Measurements from ENCODE around the gene KRTAP2-4.
A peak's percentile ranks its signal among the peaks of the same experiment; 100 is the strongest.
"Not testable (repeated sequence)": the region's sequence is repeated elsewhere in the genome, so short reads cannot be mapped to it uniquely, and the experiment has no call there.

The KRTAP2-4 gene

DNA sequence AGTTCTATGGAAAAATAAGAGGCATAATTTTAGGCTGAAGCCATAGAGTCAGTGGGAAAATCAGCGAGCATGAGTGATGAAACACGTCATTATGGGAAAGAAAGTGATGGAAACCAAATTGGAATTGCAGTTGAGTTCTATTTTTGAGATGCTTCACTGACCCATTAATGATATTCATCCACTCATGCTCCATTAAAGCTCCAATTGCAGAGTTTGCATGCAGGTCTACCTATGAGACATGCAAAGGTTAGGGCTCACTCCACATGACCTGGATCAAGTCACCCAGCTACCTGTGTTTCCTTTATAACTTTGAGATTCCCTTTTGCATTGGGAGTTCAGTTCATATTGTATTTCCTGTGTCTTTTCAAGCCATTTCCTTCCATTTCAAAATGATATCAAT is 8.0 kb upstream of the KRTAP2-4 start:
- FAIRE-seq: no peak
- no peak for DNase-seq (ENCODE audit: extremely low spot score, insufficient read length, low read depth)

DNA sequence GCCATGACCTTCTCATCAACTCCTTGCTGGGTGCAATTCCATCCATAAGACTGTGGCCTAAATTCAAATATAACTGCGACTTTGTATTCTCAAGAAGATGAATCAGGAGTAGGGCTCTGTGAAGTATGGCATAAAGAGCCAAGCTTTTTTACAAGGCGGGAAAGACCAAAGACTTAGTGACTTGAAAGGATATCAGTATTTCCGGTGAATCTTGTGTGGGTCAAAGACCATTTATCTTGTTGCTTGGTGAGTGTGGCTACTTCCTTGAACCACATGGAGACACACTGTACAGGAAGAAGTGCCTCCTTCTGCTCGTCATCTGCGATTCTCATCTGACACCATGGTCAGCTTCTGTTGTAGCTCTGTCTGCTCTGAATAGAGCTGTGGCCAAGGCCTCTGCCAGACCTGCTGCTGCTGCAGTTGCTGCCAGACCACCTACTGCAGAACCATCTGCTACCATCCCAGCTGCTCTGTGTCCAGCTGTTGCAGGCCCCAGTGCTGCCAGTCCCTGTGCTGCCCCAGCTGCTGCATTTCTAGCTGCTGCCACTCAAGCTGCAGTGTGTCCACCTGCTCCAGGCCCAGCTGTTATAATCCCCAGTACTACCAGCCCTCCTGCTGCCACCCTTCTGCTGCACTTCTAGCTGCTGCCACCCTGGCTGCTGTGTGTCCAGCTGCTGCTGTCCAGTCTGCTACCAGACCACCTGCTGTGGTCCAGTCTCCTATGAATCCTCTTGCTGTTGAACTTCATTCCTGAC is 6.1 kb upstream of the KRTAP2-4 start:
- DNase-seq (ENCODE audit: extremely low spot score, insufficient read length, low read depth) (no peak), FAIRE-seq (no peak)

DNA sequence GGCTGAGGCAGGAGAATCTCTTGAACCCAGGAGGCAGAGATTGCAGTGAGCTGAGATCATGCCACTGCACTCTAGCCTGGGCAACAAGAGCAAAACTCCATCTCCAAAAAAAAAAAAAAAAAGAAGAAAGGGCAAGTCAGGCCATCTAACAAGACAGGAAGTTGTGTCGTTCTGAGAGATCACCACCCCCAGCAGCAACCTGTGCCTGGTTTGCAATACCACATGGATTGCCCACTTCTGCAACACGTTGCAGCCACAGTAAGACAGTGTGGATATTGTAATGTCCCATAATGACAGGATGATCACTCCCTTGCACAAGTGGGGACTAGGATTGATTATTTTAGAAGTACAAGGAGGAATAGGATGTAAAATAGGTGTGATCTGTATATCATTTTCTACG is 3.4 kb upstream of the KRTAP2-4 start:
- DNase-seq (ENCODE audit: extremely low spot score, insufficient read length, low read depth): no peak
- no peak for FAIRE-seq

DNA sequence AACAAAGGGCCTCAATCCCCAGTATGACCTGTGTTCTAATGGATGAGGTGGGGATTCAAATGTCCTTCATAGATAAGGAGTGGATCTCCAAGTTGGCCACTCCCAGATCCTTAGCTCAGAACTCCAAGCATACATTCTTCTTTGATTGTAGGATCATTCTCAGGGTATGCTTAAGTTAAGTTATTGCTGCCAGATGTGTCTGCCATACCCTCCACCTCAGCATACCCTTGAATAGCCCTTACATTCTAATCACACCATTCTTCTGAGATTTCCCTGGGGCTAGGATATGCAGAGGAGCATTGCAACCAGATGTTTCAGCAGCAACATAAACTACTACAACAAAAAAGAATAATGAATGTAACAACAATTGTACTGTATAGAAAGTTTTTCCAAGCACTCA is 1.6 kb upstream of the KRTAP2-4 start:
- FAIRE-seq: no peak
- DNase-seq (ENCODE audit: extremely low spot score, insufficient read length, low read depth): no peak

DNA sequence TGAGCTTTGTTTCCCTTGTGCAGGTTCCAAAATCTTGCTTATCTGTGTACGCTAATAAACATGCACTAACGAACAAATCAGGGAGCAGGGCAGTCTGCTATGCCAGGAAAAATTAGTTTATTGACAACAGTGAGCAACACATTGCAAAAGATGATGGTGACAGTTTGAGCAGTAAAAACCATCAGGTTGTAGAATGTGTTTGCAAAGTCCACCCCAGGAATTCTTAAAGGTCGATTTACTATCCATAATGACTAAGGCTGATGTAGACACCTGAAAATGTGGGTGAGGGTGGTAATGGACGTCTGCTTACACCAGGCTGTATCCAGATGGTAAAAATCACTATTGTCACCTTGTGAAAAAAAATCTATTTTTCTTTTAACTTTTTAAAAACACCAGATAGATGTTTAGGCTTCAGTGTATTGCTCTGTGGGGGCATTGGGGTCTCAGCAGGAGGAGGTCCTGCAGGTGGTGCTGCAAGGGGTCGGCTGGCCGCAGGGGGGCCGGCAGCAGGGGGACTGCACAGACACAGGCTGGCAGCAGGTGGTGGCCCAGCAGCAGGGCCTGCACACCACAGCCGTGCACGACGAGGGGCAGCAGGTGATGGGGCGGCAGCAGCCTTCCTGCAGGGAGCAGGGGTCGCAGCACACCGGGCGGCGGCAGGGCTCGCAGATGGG is 526 bp downstream of the KRTAP2-4 start:
- not testable (repeated sequence) for DNase-seq (ENCODE audit: extremely low spot score, insufficient read length, low read depth); FAIRE-seq

DNA sequence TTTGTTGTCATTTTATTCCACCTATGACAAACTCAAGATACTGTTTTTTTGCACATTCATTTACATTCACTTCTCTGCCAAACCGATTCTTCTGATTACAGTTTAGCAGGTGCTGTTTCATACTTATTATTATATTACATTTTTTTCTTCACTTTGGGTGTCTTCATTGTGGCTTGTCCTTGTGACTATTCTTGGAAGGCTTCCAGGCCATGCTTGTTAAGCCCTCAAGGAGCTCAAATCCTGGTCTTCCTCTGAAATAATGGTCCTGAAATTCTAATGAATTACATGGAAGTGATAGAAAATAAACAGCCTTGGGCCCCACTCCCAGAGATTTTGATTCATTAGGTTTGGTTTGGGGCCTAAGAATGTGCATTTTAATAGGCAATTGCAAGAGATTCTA is 1.4 kb downstream of the KRTAP2-4 start:
- DNase-seq (ENCODE audit: extremely low spot score, insufficient read length, low read depth) (no peak), FAIRE-seq (no peak)

DNA sequence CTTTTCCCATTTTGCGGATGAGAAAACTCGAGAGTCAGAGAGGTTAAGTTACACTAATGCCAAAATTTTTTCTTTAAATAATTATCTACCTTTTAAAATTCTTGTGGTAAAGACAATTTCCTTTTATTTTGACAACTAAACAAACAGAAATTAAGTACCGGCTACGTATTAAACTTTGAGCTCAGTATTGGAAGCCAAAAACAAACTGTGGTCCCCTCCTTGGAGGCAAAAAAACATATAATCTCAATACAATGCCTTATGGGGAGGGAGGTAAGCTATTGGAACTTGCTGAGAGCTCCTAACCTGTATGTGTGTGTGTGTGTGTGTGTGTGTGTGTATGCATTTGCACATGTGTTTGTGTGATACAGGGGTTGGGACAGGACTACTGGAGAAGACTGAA is 2.2 kb downstream of the KRTAP2-4 start:
- FAIRE-seq (no peak), DNase-seq (ENCODE audit: extremely low spot score, insufficient read length, low read depth) (no peak)

DNA sequence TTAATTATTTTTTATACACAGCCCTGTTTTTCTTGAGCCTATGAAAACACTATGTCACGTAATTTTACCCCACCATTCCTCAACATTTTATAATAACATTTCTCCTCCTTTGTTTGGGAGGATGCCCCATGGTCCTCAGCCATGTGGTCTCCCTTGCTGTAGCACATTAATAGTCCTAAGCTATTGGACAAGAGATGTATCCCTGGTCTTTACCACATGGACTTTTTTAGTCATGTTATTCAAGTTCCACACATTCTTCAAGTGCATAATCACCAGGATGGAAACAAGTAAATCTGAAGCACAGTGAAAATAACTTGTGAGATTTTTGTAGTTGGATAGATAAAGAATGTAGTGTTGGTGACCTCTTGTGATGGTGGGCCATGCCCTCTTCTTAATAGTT is 3.7 kb downstream of the KRTAP2-4 start:
- DNase-seq (ENCODE audit: extremely low spot score, insufficient read length, low read depth): no peak
- no peak for FAIRE-seq

DNA sequence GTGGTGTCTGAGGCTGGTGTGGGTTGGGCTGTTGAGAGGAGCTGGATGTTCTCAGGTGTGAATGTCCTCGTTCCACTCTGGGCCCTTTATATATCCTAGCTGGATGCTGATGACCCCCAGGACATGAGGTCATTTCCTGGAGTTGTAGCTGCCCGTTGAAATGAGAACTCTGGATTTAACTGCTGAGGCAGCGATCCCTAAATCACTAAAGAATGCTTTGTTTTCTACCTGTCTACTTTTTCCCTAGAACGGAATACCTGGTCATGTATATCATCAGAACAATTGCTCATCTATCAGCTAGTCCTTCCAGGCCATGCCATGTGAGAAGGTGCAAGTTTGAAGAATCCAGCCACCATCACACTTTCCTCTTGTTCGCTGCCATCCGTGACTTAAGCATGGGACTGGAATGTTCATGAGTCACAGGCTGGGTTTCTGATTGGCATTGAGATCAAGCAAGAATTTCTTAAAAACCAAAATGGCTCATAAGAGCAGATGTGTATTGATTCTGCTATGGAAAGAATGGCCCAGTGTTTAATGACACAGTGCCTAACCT is 5.6 kb downstream of the KRTAP2-4 start, which contains the start of gene KRTAP2-3:
KRTAP2-3 (minus strand) TSS at position 63 of the 553 bp plus-strand sequence. CDS start 64 bp downstream, outside the sequence.
- DNase-seq (ENCODE audit: extremely low spot score, insufficient read length, low read depth): no peak
- no peak for FAIRE-seq

DNA sequence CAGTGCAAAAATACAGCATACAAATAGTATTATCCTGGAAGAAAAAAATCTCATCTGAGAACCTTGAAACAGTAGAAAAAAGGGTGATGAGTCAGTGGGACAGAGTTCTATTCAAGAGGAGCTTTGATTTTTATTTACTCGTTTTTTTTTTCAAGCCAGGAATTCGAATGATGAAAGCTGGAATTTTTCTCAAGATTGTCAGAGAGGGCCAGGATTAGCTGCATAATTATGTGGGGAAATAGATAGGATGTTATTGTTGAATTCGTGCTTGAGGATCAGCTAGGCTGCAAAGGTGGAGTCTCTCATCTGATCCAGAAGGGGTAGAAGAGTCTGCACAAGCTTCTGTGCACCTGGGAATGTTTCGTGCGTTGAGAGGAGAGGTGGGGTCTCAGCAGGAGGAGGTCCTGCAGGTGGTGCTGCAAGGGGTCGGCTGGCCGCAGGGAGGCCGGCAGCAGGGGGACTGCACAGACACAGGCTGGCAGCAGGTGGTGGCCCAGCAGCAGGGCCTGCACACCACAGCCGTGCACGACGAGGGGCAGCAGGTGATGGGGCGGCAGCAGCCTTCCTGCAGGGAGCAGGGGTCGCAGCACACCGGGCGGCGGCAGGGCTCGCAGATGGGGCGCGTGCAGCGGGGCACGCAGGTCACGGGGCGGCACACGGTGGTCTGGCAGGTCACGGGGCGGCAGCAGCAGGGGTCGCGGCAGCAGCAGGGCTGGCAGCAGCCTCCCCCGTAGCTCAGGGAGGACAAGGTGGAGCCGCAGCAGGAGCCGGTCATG is 6.2 kb downstream of the KRTAP2-4 start:
- not testable (repeated sequence) for DNase-seq (ENCODE audit: extremely low spot score, insufficient read length, low read depth); FAIRE-seq

DNA sequence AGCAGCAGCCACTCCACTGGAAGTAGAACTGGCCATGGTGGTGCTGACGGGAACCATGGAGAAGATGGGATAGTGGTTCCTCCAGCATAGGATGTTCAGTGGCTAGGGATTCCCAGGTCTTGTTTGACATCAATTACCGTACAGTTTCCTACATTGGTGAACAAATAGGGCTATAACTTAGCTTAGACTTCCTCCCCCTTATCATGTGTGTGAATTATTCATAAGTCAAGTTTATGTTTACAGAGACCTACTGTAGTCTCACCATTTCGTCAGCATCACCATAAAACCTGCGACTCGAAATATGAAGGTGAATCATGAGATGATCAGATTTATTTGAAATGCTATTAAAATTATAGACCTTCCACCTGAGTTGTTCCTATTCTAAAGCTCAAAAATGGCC is 6.9 kb downstream of the KRTAP2-4 start:
- FAIRE-seq: no peak
- DNase-seq (ENCODE audit: extremely low spot score, insufficient read length, low read depth): no peak

DNA sequence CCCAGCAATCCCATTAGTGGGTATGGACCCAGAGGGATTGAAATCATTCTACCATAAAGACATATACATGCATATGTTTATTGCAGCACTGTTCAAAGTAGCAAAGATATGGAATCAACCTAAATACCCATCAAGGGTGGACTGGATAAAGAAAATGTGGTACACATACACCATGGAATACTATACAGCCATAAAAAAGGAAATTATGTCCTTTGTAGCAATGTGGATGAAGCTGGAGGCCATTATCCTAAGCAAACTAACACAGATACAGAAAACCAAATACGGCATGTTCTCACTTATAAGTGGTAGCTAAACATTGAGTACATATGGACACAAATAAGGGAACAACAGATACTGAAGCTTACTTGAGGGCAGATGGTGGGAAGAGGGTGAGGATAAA is 8.1 kb downstream of the KRTAP2-4 start:
- DNase-seq (ENCODE audit: extremely low spot score, insufficient read length, low read depth) (no peak), FAIRE-seq (no peak)

DNA sequence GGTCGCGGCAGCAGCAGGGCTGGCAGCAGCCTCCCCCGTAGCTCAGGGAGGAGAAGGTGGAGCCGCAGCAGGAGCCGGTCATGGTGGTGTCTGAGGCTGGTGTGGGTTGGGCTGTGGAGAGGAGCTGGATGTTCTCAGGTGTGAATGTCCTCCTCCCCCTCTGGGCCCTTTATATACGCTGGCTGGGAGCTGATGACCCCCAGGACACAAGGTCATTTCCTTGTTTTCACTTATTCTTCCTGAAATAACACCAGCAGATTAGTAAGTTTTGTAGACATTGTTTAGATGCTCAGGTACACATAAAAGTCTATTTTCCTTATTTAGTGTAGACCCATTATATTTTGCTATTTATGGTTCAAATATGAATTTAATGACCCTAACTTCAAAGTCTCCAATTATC is 10.5 kb downstream of the KRTAP2-4 start, which contains the start of gene KRTAP2-2:
KRTAP2-2 (minus strand) TSS at position 101 of the 400 bp plus-strand sequence; CDS start at position 82, 19 bp downstream.
- DNase-seq (ENCODE audit: extremely low spot score, insufficient read length, low read depth); FAIRE-seq: not testable (repeated sequence)

DNA sequence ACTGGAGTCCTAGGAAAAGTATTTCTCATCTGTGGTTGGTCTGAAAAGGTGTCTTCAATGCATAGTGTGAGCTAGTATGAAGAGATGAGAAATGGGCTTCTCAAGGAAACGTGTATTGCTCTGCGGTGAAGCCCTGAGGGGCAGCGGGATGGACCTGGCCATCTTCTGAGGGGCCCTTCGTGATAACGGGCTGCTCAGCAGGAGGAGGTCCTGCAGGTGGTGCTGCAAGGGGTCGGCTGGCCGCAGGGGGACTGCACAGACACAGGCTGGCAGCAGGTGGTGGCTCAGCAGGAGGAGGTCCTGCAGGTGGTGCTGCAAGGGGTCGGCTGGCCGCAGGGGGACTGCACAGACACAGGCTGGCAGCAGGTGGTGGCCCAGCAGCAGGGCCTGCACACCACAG is 11.1 kb downstream of the KRTAP2-4 start:
- FAIRE-seq; DNase-seq (ENCODE audit: extremely low spot score, insufficient read length, low read depth): not testable (repeated sequence)

DNA sequence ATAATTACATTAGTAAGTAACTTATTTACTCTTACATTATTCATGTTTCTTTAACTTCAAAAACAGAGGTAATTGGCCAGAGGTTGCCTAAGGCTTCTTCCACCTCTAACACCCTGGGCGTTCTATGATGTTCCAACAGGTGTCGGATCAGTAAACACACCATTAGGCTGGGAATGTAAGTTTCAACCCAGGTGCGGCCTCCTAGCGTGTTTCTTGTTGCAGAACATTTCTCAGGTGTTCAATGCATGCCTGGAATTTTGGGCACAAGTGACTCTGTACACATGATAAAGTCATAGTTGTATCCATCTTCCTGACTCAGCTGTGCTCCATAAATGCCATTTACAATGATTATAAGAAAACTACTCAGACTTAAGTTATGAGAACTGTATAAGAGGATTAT is 11.7 kb downstream of the KRTAP2-4 start:
- no peak for FAIRE-seq
- DNase-seq (ENCODE audit: extremely low spot score, insufficient read length, low read depth): no peak

DNA sequence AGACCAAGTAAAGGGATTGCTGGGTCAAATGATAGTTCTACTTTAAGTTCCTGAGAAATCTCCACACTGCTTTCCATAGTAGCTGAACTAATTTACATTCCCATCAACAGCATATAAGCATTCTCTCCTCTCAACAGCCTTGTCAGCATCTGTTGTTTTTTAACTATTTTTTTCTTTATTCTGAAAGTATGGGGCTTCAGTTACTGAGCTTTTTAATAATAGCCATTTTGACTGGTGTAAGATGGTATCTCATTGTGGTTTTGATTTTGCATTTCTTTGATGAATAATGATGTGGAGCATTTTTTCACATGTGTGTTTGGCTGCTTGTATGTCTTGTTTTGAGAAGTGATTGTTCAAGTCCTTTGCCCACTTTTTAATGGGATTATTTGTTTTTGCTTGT is 13.1 kb downstream of the KRTAP2-4 start:
- FAIRE-seq: no peak

DNA sequence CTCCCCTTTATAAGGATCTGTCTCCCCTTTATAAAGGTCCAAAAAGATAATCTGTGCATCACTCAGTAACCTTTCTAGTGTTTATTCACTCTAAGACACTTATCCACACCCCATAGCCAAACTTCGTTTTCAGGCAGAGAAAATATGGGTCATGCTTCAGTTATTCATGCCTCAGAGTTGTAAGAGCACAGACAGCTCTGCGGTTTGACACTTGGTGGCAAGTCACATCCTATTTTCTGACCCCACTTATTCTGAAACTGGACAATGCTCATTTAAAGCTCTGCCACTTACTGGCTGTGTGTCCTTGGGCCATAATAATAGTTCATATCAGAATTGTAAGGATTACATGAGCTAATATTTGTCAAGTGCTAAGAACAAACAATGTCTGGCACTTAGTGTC is 16.6 kb downstream of the KRTAP2-4 start:
- DNase-seq (ENCODE audit: extremely low spot score, insufficient read length, low read depth) (peak; percentile 17), FAIRE-seq (no peak)

More for the DNA sequence above, 13.1 kb downstream of the KRTAP2-4 start:
- DNase-seq (ENCODE audit: extremely low spot score, insufficient read length, low read depth): no peak

DNA sequence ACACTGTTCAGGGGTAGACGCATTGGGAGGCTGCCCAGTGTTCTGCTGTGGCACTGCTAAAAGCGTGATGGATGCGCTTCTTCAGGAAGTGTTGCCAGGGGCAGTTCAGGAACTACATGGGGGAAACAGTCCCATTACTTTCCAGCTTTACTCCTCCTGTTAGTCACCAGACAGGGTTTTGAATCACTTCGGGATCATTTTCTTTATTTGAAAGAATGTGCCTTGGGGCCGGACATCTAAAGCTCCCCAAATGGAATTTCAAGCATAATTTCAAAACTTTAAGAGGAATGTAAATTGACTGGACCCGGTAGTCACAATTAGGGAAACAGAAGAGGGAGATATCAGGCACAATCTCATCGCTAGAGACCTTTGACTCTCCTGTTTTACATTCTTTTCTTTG is 17.2 kb downstream of the KRTAP2-4 start:
- no peak for DNase-seq (ENCODE audit: extremely low spot score, insufficient read length, low read depth)
- no peak for FAIRE-seq

DNA sequence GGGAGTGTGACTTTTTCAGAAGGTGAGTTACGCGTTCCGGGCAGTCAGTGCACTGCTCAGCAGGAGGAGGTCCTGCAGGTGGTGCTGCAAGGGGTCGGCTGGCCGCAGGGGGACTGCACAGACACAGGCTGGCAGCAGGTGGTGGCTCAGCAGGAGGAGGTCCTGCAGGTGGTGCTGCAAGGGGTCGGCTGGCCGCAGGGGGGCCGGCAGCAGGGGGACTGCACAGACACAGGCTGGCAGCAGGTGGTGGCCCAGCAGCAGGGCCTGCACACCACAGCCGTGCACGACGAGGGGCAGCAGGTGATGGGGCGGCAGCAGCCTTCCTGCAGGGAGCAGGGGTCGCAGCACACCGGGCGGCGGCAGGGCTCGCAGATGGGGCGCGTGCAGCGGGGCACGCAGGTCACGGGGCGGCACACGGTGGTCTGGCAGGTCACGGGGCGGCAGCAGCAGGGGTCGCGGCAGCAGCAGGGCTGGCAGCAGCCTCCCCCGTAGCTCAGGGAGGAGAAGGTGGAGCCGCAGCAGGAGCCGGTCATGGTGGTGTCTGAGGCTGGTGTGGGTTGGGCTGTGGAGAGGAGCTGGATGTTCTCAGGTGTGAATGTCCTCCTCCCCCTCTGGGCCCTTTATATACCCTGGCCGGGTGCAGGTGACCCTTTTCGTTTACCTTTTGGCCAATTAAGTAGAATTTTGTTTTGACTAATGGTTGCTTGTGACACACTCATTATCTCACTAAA is 18.8 kb downstream of the KRTAP2-4 start, which contains the start of gene KRTAP2-1:
KRTAP2-1 (minus strand) TSS at position 582 of the 731 bp plus-strand sequence; CDS start at position 533, 49 bp downstream.
- not testable (repeated sequence) for DNase-seq (ENCODE audit: extremely low spot score, insufficient read length, low read depth); FAIRE-seq
